MM.1S (cell line): ENCODE data around the gene KIF1C.

Experiments used
- CTCF ChIP-seq: fragments of 300-600 bp; sonication (generic); IDR thresholded peaks from 2 replicates; pipeline ENCODE4 v1.5.1; 2016; ENCODE audit warnings: antibody characterized with exemption, low read length, mixed read lengths
- EZH2 ChIP-seq: fragments of 300-600 bp; sonication (generic); optimal IDR thresholded peaks from 2 replicates; pipeline ENCODE3; 2017; ENCODE audit warnings: low read depth, mild to moderate bottlenecking, antibody characterized with exemption, low read length, mixed read lengths
- EZH2phosphoT487 ChIP-seq: fragments of 300-600 bp; sonication (generic); IDR thresholded peaks from 2 replicates; pipeline ENCODE4 v1.6.1; 2018; ENCODE audit warnings: antibody characterized with exemption, low read length

- no peak for TF ChIP-seq CTCF
- no peak for TF ChIP-seq EZH2
- no peak for TF ChIP-seq EZH2phosphoT487
Measured at GRCh38 chr17:4987767-4988567, 9.8 kb upstream of the KIF1C start.
